Mammary epithelial cell (primary cell): ENCODE data around the gene BAG1.

Experiments
- CTCF ChIP-seq, 2 donors: IDR thresholded peaks in 1 of 2; conservative IDR thresholded peaks in 1 of 2; 2 replicates each; pipeline ENCODE4 v1.5.1; 2011 to 2012; ENCODE audit warnings: inconsistent platforms in 2 of 2, low read length in 2 of 2, mild to moderate bottlenecking in 2 of 2, control low read depth in 1 of 2, low read depth in 1 of 2; ENCODE audit not compliant: insufficient read depth in 1 of 2; ENCODE audit errors: extremely low read depth in 1 of 2
- EZH2 ChIP-seq: IDR thresholded peaks from 2 replicates; pipeline ENCODE4 v1.6.1; 2012; ENCODE audit warnings: low read length, inconsistent platforms, borderline replicate concordance

GRCh38 chr9:33265211-33265865 is 830 bp upstream of the BAG1 start:
- TF ChIP-seq CTCF (conservative IDR thresholded peaks at IDR 0.05 in 1 of 2, IDR thresholded peaks at IDR 0.05 in 1 of 2; ENCODE audit: extremely low read depth in 1 of 2, insufficient read depth in 1 of 2, low read depth in 1 of 2, low read length in 2 of 2) (no peak), EZH2 (no peak)
